Daoy (cell line): ENCODE measurements around the gene RABGEF1. TPM values are rescaled to one million over a fixed set of nuclear protein-coding genes. Genes with fewer than 3 reads are reported as not detected.
"Not testable (repeated sequence)": the region's sequence is repeated elsewhere in the genome, so short reads cannot be mapped to it uniquely, and the experiment has no call there.

Experiments used
- DNase-seq: peaks from one replicate; pipeline ENCODE4 v3.0.0-alpha.2; 2015; ENCODE audit warnings: low read depth
- total RNA-seq: library from RNA; depleted of rRNA; stranded (reverse); fragments of >200 nt; shearing (Covaris generic); gene quantifications from 2 replicates; pipeline ENCODE4 v1.2.3, GENCODE V29; 2014

The RABGEF1 gene
- total RNA-seq, 1 experiment from 2014 or later: 55.0 TPM

GRCh38 chr7:66764905-66765304, 24.4 kb downstream of the RABGEF1 start:
- not testable (repeated sequence) for DNase-seq

DNA sequence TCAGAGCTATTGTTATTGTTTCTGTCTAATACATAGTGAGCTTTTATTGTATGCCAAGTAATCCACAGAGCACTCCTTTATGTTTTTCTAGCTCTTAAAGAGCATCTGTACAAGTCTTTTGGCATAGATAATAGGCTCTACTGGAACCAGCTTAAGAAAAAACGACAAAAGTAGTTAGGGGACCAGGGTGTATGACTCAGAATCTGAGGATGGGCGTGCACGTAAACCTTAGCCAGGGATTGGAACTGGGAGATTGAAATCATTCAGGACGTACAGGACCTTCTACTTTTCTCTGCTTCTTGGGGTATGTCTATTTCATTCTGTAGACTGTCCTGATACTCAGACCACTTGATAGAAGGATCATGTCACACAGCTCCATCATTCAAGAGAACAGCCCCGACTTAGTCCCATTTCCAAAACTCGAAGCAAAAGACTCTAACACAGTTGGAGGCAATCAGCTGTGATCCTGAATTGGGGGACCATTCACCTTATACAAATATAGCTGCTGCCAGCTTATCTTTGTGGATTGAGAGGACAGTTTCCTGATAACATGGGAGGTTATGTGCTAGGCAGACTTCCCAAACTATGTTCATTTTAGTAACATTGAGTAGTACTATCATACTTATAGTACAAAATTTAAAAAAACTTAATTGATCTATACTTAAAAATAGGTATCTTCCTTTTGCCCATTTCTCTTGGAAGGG, 24.9 kb downstream of the RABGEF1 start:
- not testable (repeated sequence) for DNase-seq

DNA sequence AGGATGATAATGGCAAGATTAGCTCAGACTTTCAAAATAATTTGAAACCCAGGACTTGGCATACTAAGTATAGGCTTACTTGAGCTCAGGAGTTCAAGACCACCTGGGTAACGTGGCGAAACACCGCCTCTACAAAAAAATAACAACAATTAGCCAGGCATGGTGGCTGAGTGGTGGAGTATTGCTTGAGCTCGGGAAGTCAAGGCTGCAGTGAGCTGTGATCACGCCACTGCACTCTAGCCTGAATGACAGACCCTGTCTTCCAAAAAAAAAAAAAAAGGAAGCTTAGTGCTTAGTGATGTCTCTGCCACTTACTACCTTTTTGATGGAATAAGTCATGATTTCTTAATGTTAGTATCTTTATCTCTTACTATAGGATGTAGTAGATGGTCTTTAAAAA, 25.5 kb downstream of the RABGEF1 start:
- no peak for DNase-seq

GRCh38 chr7:66767486-66767885, 27.0 kb downstream of the RABGEF1 start:
- DNase-seq: not testable (repeated sequence)

DNA sequence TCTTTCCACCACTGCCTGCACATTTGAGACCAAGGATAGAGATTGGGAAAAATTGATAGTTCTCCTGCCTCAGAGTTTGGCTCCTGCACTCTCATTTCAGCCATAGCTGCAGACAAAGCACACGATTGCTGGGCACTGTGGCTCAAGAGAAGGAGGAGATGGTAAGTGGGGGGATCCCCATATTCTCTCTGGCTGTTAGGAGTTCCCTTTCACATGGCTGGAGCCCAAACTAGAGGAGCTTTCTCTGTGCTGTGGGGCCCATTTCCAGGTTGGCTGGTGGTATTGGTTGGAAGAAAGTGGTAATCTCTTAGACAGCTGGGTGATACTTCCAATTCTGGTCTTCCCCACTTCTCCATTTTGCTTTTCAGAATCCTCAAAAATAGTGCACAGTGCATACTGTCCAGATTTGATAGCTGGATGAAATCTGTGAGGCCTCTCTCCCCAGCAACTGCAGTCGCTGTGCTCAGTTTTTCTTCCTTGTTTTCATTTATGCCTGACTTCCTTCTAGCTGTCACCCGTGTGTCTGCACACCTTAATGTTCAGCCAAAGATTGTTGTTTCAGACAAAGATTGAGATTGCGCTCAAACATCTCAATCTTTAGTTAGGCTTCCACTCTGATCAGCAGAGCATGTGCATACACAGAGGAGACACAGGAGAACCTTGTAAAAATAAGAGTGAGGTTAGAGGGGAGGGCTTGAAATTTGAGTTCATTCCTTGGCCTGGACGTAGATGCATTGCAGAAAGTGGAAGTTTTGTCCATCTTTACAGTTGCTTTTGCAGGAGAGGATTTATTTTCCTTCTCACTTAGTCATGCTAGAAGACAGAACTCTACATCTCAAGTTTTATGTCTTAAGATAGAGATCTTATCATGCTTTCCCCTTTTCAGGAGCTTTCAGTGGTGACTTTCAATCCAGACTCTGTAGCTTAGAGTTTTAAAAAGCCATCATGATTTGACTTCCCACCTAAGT, 28.6 kb downstream of the RABGEF1 start:
- DNase-seq: no peak

DNA sequence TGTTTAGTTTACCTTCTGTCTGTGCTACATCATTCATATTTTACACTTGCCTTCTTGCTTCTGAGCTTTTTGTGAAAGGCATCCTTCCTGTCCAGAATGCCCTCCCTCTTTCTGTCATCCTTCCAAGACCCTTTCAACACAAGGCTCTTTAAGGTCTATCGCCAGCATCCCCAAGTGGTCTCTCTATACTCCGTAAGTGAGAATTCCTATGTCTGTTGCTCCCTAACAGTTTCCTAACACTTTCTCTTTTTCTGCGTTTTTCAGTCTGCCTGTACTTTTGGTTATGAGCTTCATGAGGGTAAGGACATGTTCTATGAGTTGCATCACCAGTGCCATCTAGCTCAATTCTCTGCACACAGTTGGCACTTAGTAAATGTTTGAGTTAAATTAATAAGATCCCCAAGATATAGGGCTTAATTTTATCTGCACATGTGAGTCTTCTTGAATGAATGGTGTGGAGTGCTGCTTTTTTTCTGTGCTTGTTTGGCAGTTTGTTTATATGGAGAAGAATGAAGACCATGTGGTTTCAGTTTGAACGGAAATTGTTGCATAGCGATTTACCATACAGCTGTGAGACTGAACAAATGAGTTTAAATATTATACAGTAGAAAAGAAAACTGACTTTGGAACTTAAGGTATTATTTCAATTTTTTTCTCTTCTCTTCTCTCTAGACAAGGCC, 29.4 kb downstream of the RABGEF1 start:
- DNase-seq: no peak

DNA sequence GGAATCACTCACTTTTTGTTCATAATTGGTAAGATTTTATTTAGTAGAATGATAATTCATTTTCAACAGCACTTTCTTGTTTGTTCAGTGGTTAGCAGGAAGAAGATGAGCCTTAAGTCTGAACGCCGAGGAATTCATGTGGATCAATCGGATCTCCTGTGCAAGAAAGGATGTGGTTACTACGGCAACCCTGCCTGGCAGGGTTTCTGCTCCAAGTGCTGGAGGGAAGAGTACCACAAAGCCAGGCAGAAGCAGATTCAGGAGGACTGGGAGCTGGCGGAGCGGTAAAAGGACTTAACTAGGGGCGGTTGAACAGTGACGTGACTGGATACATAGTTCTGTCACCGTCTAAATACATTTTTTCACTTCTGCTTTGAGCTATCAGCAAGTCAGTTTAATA, 31.3 kb downstream of the RABGEF1 start:
- DNase-seq: no peak

DNA sequence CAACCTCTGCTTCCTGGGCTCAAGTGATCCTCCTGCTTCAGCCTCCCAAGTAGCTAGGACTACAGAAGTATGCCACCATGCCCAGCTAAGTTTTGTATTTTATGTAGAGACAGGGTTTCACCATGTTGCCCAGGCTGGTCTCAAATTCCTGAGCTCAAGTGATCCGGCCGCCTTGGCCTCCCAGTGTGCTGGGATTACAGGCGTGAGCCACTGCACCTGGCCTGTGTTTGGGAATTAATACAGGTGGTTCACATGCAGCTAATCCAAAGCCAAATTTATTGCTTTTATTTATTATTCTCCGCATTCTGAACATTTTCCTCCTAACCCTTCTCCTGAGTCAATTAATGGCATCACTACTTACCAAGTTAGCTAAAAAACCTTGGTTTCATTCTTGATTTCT, 33.2 kb downstream of the RABGEF1 start:
- DNase-seq: not testable (repeated sequence)

DNA sequence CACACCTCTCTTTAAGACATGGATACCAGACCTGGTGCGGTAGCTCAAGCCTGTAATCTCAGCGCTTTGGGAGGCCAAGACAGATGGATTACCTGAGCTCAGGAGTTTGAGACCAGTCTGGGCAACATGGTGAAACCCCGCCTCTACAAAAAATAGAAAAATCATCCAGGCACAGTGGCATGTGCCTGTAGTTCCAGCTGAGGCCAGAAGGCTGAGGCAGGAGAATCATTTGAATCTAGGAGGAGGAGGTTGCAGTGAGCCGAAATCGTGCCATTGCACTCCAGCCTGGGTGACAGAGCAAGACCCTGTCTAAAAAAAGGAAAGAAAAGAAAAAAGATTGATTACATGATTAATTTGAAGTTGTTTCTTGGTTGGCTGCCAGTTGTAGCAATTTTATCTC, 35.9 kb downstream of the RABGEF1 start:
- DNase-seq: not testable (repeated sequence)

DNA sequence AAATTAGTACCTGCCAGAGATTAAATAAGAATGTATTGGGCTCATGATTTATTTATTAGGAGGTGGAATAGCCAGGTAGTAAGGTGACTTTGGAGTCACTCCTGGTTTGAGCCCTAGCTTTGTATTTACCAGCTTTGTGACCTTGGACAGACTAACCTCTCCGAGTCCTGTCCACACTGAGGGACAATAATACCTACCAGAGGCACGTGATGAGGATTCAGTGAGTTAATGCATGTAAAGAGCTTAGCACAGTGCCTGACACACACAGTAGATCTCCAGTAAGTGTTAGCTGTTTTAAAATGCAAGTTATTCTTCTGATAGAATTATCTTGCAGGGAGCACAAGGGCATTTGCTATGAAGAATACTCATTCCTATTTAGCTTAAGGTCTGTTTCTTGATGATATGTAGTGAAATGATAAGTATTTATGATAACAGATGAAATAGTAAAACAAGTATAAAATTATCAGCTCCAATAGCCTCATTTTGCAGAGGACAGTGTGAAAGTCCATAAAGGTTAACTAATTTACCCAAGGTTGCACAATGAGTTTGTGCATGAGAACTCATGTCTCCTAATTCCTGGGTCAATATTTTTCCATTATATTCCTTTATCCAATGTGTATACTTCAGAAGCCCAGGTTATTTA, 36.4 kb downstream of the RABGEF1 start:
- no peak for DNase-seq

- no peak for DNase-seq
These were observed 37.7 kb downstream of the RABGEF1 start for GRCh38 chr7:66778201-66778600.

GRCh38 chr7:66779669-66780409, 39.3 kb downstream of the RABGEF1 start:
- DNase-seq: peak; percentile 39

GRCh38 chr7:66781408-66782090, 41.0 kb downstream of the RABGEF1 start:
- no peak for DNase-seq

DNA sequence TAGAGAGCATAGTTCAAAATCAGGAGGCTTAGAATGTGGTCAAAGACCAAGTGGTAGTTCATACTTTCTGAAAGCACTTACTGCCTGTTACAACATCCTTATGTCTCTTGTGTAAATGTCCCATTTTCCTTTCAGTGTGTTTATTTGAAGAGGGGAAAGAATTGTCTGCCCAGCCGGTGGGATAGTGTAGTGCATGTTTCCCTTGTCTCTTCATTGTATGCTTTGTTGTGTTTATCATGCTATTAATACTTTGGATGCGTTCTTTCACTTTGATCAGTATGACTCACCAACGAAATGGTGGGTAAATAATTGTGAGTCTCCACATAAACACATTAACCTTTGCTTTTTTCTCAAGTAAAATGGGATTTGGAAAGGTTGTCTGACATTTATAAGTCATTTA, 42.3 kb downstream of the RABGEF1 start:
- not testable (repeated sequence) for DNase-seq

DNA sequence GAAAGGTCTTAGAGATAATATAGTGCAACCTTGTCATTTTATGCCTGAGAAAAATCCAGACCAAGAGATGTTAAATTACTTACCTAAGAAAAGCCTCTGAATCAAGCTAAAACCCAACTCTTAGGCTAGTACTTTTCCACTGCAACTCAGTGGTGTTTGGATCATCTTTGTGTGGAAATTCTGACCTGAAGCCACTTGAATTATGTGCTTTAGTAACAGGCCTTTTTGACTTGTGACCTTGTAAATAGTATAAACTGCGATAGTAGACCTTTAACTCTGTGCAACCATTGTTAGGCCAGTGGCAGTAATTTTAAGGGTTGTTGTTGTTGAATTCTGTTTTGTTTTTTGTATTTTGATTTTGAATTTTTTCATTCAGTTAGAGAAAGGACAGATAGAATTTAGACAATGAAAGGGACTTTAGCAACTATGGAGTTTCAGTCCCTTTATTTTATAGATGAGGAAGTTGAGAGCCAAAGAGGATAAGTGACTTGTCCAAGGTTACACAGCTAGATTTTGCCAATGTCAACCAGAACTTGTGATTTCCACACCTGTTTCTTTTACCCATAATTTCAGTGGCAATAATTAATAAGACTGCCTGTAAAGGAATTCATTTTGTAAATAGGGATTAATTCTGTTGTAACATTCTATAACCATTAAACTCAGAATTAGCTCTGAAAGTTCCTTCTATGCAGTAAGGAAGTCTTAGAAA, 43.5 kb downstream of the RABGEF1 start:
- DNase-seq: not testable (repeated sequence)

- no peak for DNase-seq
These were observed 49.7 kb downstream of the RABGEF1 start for GRCh38 chr7:66790196-66790595.

DNA sequence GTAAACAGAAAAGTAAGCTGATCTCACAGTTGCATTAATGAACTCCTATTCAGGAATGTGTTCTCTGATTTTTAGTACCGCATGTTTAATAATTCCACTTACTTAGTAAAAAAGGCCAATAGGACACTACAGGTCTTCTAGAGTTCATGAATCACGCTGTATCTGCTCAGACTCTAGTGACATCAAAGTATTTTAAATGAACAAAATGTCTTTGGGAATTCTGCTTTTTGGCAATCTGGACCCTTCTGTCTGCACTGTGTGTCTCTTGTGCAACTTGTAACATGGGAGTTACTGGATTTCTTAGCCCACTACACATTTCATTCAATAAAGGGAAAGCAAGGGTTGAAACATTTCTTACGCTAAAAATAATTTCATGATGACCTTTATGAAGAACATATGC, 50.2 kb downstream of the RABGEF1 start:
- no peak for DNase-seq

DNA sequence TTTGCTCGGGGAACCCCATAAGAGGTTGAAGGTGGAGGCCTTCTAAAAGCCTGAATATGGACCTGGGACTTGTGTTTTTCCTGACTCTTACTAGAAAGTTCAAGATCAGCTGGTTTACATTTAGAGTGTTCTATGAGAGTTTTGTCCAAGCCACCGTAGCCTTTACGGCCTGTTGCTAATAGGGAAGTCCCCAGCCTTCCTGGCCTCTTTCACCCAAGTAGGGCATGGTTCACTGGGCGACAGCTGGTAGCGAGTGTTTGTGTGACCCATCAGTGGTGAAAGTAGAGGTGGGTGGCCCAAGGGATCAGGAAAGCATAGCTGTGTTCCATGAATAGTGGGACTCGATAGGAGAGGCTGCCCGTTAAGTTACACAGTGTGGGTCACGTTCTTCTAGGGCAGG, 60.1 kb downstream of the RABGEF1 start:
- DNase-seq: no peak

DNA sequence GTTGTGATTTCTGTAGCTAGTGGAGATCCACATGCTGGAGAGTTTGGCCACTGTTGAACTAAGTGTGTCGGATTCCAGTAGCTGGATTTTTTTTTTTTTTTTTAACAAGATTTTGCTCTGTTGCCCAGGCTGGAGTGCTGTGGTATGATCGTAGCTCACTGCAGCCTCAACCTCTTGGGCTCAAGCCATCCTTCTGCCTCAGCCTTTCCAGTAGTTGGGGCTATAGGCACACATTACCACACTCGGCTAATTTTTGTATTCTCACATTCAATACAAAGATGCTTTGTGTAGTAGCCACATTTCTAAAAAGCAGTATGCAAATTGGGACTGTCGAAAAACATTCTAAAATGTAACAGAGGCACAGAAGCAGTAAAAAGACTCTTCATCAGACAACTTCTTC, 63.5 kb downstream of the RABGEF1 start:
- no peak for DNase-seq

DNA sequence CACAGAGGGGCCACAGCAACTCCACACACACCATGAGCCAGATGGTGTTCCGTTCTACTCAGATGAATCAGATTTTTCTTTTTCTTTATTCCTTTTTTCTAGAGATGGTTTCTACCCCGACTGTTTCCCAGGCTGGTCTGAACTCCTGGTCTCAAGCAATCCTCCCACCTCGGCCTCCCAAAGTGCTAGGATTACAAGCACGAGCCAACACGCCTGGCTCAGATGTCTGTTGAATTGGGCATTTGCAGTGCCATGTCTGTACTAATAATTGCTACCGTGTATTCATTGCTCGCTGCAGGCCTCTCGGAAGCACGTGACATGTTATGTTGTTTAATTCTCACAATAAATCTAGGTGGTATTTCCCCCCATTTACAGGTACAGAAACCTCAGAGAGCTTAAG, 67.2 kb downstream of the RABGEF1 start:
- DNase-seq: no peak
